Heart left ventricle (tissue), 13 donors: Measurements from ENCODE around the gene TMEM38A.

ENCODE experiments used
- CTCF ChIP-seq, 12 donors: fragments of 200-600 bp; sonication (generic) in 4 of 12; IDR thresholded peaks; one replicate each; pipeline versions ENCODE4 v1.5.0 to v1.8.0; 2018 to 2022; ENCODE audit warnings: antibody characterized with exemption in 12 of 12, mild to moderate bottlenecking in 5 of 12
- POLR2A ChIP-seq, 2 donors: fragments of 450-650 bp; IDR thresholded peaks; one replicate each; pipeline ENCODE4 v1.6.1; 2017; ENCODE audit warnings: antibody characterized with exemption in 2 of 2, mild to moderate bottlenecking in 2 of 2, moderate library complexity in 2 of 2
- donor health status: ischemic (EF 13 %, LVEDD 7.1; RV severe dilation, severe dysfunction).
- donor health status: DM: no; HTN: yes; CAD: no.
- donor health status: DM: no; HTN: no; CAD: no.
- donor health status: ischemic (EF 25% LVEDD 6.9; RV normal size, moderate dysfunction).
- donor health status: ischemic (EF 25% LVEDD 5.7; RV mildly dilated, moderate dysfunction).
- donor health status: ischemic (EF 35%, LVEDD 5.7; RV mildly dilated, moderate dysfunction).
- donor health status: nonischemic (EF 11% LVEDD 7.7; RV severe dilation, severe dysfunction).
- donor health status: DM: yes; HTN: yes; CAD: no.
- donor health status: PGD.
- donor health status: ischemic (EF 29% LVEDD 5.4; RV normal size, mild dysfunction).
- donor health status: nonischemic (EF 23%, LVEDD 6.1; RV moderate dilation, normal function).

GRCh38 chr19:16627928-16628182 lies 33.1 kb upstream of the TMEM38A start:
- TF ChIP-seq CTCF (IDR thresholded peaks at IDR 0.05) (peak in 1 of 12 donors; percentile 15), POLR2A (IDR thresholded peaks at IDR 0.05) (peak in 1 of 2 donors; percentile 32)
